22Rv1 (cell line): Measurements from ENCODE around the gene CREBL2.

Experiments
- ZFX ChIP-seq: fragments of 450-650 bp; IDR thresholded peaks from 2 replicates; pipeline ENCODE4 v1.6.1; 2017; ENCODE audit warnings: antibody characterized with exemption, borderline replicate concordance
- TF ChIP-seq, protein P1 (sequence below): fragments of 450-650 bp; IDR thresholded peaks from 2 replicates; pipeline ENCODE4 v1.5.1; 2017; ENCODE audit warnings: mild to moderate bottlenecking

DNA sequence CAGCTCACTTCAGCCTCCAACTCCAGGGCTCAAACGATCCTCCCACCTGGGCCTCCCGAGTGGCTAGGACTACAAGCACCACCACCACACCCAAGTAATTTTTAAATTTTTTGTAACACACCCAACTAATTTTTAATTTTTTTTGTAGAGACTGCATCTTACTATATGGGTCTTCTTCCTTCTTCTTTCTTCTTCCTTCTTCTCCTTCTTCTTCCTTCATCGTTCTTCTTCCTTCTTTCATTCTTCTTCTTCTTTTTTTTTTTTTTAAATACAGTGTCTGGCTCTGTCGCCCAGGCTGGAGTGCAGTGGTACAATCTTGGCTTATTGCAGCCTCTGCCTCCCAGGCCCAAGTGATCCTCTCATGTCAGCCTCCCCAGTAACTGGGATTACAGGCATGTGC is 965 bp upstream of the CREBL2 start:
- TF ChIP-seq, protein P1, sequence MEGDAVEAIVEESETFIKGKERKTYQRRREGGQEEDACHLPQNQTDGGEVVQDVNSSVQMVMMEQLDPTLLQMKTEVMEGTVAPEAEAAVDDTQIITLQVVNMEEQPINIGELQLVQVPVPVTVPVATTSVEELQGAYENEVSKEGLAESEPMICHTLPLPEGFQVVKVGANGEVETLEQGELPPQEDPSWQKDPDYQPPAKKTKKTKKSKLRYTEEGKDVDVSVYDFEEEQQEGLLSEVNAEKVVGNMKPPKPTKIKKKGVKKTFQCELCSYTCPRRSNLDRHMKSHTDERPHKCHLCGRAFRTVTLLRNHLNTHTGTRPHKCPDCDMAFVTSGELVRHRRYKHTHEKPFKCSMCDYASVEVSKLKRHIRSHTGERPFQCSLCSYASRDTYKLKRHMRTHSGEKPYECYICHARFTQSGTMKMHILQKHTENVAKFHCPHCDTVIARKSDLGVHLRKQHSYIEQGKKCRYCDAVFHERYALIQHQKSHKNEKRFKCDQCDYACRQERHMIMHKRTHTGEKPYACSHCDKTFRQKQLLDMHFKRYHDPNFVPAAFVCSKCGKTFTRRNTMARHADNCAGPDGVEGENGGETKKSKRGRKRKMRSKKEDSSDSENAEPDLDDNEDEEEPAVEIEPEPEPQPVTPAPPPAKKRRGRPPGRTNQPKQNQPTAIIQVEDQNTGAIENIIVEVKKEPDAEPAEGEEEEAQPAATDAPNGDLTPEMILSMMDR, result no peak
- no peak for TF ChIP-seq ZFX
